HCT116 (cell line): ENCODE results near the gene IFT57. TPM values are rescaled to one million over a fixed set of nuclear protein-coding genes. Genes with fewer than 3 reads are reported as not detected.

Experiments
- ATAC-seq: fragments of 200-7000 bp; cut with Tn5 transposase; 2 replicates; pipeline ENCODE4 v1.9.1; 2020; ENCODE audit warnings: mild to moderate bottlenecking, moderate library complexity
- BruUV-seq: library from RNA; stranded (reverse); fragments of 400-500 nt; replicated peaks from 2 replicates; lab custom pipeline; 2021; lab: Mats Ljungman, UMichigan
- CTCF ChIA-PET: fragments of 300-600 bp; sonication (Branson Sonifier 250); formaldehyde crosslinking; loops from one replicate; lab custom pipeline; 2021; ENCODE audit warnings: antibody characterized with exemption; lab: Charles Lee
- POLR2A ChIA-PET: fragments of 300-600, 350-600 bp; sonication (Branson Sonifier 250); formaldehyde crosslinking; loops from one replicate; lab custom pipeline; 2021; ENCODE audit warnings: antibody characterized with exemption; lab: Charles Lee
- RAD21 ChIA-PET, 2 experiments: fragments of 300-600 bp; sonication (Branson Sonifier 250); formaldehyde crosslinking; loops; one replicate each; lab custom pipeline; 2023; ENCODE audit warnings: low total read pairs in 2 of 2; ENCODE audit not compliant: uncharacterized antibody in 2 of 2, unreplicated experiment in 2 of 2, low non-redundant PET in 1 of 2; lab: Charles Lee
- DNase-seq: peaks from one replicate; pipeline ENCODE4 v3.0.0-alpha.2; 2010; ENCODE audit warnings: low read depth, low spot score
- H2AFZ ChIP-seq: fragments of 200-600 bp; shearing (Covaris generic), sonication (generic); 2 replicates; pipeline ENCODE4 v1.6.1; 2017; ENCODE audit warnings: low read depth, mixed run types, mixed read lengths, antibody characterized with exemption, low read length; ENCODE audit not compliant: poor library complexity, severe bottlenecking
- H3K27ac ChIP-seq: 2 replicates; pipeline ENCODE4 v1.5.1; 2012; ENCODE audit warnings: low read depth, low read length
- H3K27me3 ChIP-seq: fragments of 200-600 bp; sonication (generic); 2 replicates; pipeline ENCODE4 v1.6.1; 2016; ENCODE audit warnings: mixed run types, low read length, mixed read lengths; ENCODE audit not compliant: insufficient read depth
- H3K36me3 ChIP-seq, 2 experiments: fragments of 200-500 bp in 1 of 2; fragments of 200-600 bp in 1 of 2; sonication (Bioruptor generic) in 1 of 2; sonication (generic) in 1 of 2; 2 replicates each; pipeline versions ENCODE4 v1.5.1 to v1.6.1; 2014 to 2016; ENCODE audit warnings: low read length in 2 of 2, inconsistent platforms in 1 of 2, mixed read lengths in 1 of 2, mixed run types in 1 of 2; ENCODE audit not compliant: insufficient read depth in 2 of 2, control insufficient read depth in 1 of 2
- H3K4me1 ChIP-seq, 2 experiments: fragments of 200-600 bp in 1 of 2; sonication (generic) in 1 of 2; 2 replicates each; pipeline versions ENCODE4 v1.5.1 to v1.6.1; 2012 to 2017; ENCODE audit warnings: low read length in 2 of 2, inconsistent platforms in 1 of 2, mild to moderate bottlenecking in 1 of 2, mixed read lengths in 1 of 2, mixed run types in 1 of 2, moderate library complexity in 1 of 2; ENCODE audit not compliant: insufficient read depth in 2 of 2, control insufficient read depth in 1 of 2
- H3K4me2 ChIP-seq: fragments of 200-600 bp; sonication (generic); 2 replicates; pipeline ENCODE4 v1.6.1; 2017; ENCODE audit warnings: mixed run types, low read length, mixed read lengths
- H3K4me3 ChIP-seq, 2 experiments: fragments of 200-600 bp in 1 of 2; sonication (generic) in 1 of 2; replicated peaks in 1 of 2; 2 replicates each; pipeline ENCODE4 v1.5.1; 2011 to 2016; ENCODE audit warnings: low read length in 2 of 2, control low read depth in 1 of 2, low read depth in 1 of 2, mild to moderate bottlenecking in 1 of 2, mixed read lengths in 1 of 2, mixed run types in 1 of 2
- H3K79me2 ChIP-seq: fragments of 200-600 bp; sonication (generic); 2 replicates; pipeline ENCODE4 v1.6.1; 2017; ENCODE audit warnings: mild to moderate bottlenecking, mixed run types, low read length, moderate library complexity, mixed read lengths; ENCODE audit not compliant: insufficient read depth
- H3K9ac ChIP-seq: fragments of 200-600 bp; sonication (generic); 2 replicates; pipeline ENCODE4 v1.6.1; 2016; ENCODE audit warnings: low read length, mixed read lengths
- H3K9me2 ChIP-seq: fragments of 200-600 bp; sonication (generic), shearing (Covaris generic); 2 replicates; pipeline ENCODE4 v1.6.1; 2017; ENCODE audit warnings: mixed run types, mild to moderate bottlenecking, moderate library complexity; ENCODE audit not compliant: insufficient read depth
- H3K9me3 ChIP-seq, 2 experiments: fragments of 200-500 bp in 1 of 2; fragments of 200-600 bp in 1 of 2; sonication (Bioruptor generic) in 1 of 2; sonication (generic) in 1 of 2; 2 replicates each; pipeline ENCODE4 v1.6.1; 2014 to 2017; ENCODE audit warnings: low read length in 2 of 2, mixed read lengths in 2 of 2, inconsistent platforms in 1 of 2, low read depth in 1 of 2, mild to moderate bottlenecking in 1 of 2, mixed run types in 1 of 2, moderate library complexity in 1 of 2; ENCODE audit not compliant: control insufficient read depth in 1 of 2, insufficient read depth in 1 of 2
- H4K20me1 ChIP-seq: fragments of 200-600 bp; sonication (generic), shearing (Covaris generic); 2 replicates; pipeline ENCODE4 v1.6.1; 2017; ENCODE audit warnings: mixed run types, mild to moderate bottlenecking, moderate library complexity; ENCODE audit not compliant: insufficient read depth
- CBX3 ChIP-seq: IDR thresholded peaks from 2 replicates; pipeline ENCODE4 v1.6.1; 2012; ENCODE audit warnings: low read depth
- CEBPB ChIP-seq: IDR thresholded peaks from 2 replicates; pipeline ENCODE4 v1.6.1; 2012; ENCODE audit warnings: low read depth
- ELF1 ChIP-seq: IDR thresholded peaks from 2 replicates; pipeline ENCODE4 v1.6.1; 2012; ENCODE audit warnings: low read depth, borderline replicate concordance
- EZH2 ChIP-seq: fragments of 200-600 bp; sonication (generic); IDR thresholded peaks from 2 replicates; pipeline ENCODE4 v1.6.1; 2017; ENCODE audit warnings: antibody characterized with exemption, mixed run types
- EZH2phosphoT487 ChIP-seq: fragments of 200-600 bp; IDR thresholded peaks from 2 replicates; pipeline ENCODE4 v1.6.1; 2018; ENCODE audit warnings: antibody characterized with exemption, borderline replicate concordance
- FOSL1 ChIP-seq: IDR thresholded peaks from 2 replicates; pipeline ENCODE4 v1.6.1; 2012; ENCODE audit warnings: low read depth
- POLR2A ChIP-seq: IDR thresholded peaks from 2 replicates; pipeline ENCODE4 v1.7.0; 2011; ENCODE audit warnings: borderline replicate concordance; ENCODE audit not compliant: insufficient read depth, insufficient read length; ENCODE audit errors: extremely low read depth
- POLR2AphosphoS5 ChIP-seq: IDR thresholded peaks from 2 replicates; pipeline ENCODE4 v1.6.1; 2011; ENCODE audit warnings: mild to moderate bottlenecking, low read depth, low read length, moderate library complexity
- RAD21 ChIP-seq: IDR thresholded peaks from 2 replicates; pipeline ENCODE4 v1.6.1; 2012; ENCODE audit warnings: low read depth, mild to moderate bottlenecking
- SRF ChIP-seq: IDR thresholded peaks from 2 replicates; pipeline ENCODE4 v1.6.1; 2012; ENCODE audit warnings: low read depth
- YY1 ChIP-seq: IDR thresholded peaks from 2 replicates; pipeline ENCODE4 v1.6.1; 2011; ENCODE audit warnings: low read length, low read depth, moderate library complexity, mild to moderate bottlenecking; ENCODE audit not compliant: insufficient replicate concordance; ENCODE audit errors: extremely low read depth
- ZNF274 ChIP-seq: fragments of 200-500 bp; sonication (Bioruptor generic); IDR thresholded peaks from 2 replicates; pipeline ENCODE4 v1.6.1; 2014; ENCODE audit warnings: mild to moderate bottlenecking, low read depth, low read length, inconsistent platforms
- intact Hi-C: fragments of 100-400 bp; cut with micrococcal nuclease; formaldehyde crosslinking; loops from 2 replicates; pipeline ENCODE4 v1.10.0; 2022
- total RNA-seq: library from RNA; stranded (reverse); gene quantifications from one replicate; pipeline ENCODE4 v1.2.1, GENCODE V29; 2021; ENCODE audit not compliant: unreplicated experiment
- TF ChIP-seq, protein P1 (sequence below): IDR thresholded peaks from 2 replicates; pipeline ENCODE4 v1.6.1; 2011; ENCODE audit warnings: mild to moderate bottlenecking, low read length, moderate library complexity; ENCODE audit not compliant: insufficient replicate concordance; ENCODE audit errors: extremely low read depth
- TF ChIP-seq, protein P2 (sequence below): IDR thresholded peaks from 2 replicates; pipeline ENCODE4 v1.6.1; 2012; ENCODE audit warnings: low read depth

The IFT57 gene
- total RNA-seq, 1 experiment from 2014 or later: 38.4 TPM

DNA sequence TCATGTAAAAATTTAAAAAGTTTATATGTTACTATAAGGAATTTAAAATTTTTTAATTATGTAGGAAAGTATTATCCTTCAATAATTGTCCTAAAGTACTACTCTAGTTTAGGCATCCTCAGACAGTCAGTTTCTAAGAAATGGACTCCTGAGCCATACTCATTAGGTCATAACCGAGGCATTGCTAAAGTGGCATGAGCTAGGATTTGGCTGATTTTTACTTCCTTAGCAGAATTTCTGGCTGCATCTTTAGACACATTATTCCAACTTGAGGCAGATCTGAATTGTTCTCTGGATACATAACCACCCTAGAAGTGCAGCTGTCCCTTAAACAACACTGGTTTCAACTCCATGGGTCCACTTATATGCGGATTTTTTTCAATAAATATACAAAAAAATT lies 38.3 kb downstream of the IFT57 start:
- no peaks in the 10 kb centered on the region for H3K9me3 ChIP-seq
- H4K20me1 ChIP-seq: no peaks in the 10 kb centered on the region
- no peak overlapping the region for H3K9ac ChIP-seq
- RAD21 ChIA-PET: no interaction called here
- POLR2A ChIA-PET: no interaction called here
- no peak overlapping the region for H3K27ac ChIP-seq
- ATAC-seq (no peak), DNase-seq (no peak)
- H3K4me1 ChIP-seq: no peaks in the 10 kb centered on the region
- no TSS peak for BruUV-seq
- no peak overlapping the region for H2AFZ ChIP-seq
- no peaks in the 10 kb centered on the region for H3K9me2 ChIP-seq
- intact Hi-C loops: no loop called here
- no peaks in the 10 kb centered on the region for H3K79me2 ChIP-seq
- CTCF ChIA-PET: no interaction called here
- H3K4me2 ChIP-seq: no peak overlapping the region
- no peaks in the 10 kb centered on the region for H3K36me3 ChIP-seq
- no peak overlapping the region for H3K4me3 ChIP-seq
- H3K27me3 ChIP-seq: no peaks in the 10 kb centered on the region
- TF ChIP-seq EZH2phosphoT487: no peak
- no peak for TF ChIP-seq POLR2A
- no peak for TF ChIP-seq FOSL1
- TF ChIP-seq YY1: no peak
- no peak for TF ChIP-seq EZH2
- TF ChIP-seq ZNF274: no peak
- TF ChIP-seq, all 23 proteins: peak for 0

DNA sequence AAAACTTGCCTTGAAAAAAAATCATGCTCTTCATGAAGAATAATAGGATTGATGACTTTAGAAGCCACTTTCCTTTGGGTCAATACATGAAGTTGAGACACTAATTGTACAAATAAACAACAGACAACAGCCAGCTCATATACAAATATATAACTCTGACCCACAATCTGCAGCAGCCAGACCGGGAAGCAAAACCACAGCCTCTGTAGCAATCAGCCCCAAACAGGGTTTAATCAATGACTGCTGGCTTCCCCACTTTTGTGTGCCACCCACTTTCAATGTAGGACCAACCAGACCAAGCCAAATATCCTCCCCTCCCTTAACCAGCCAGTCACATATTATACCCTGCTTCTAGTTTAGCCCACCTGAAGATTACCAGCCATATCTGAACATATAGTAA lies 39.0 kb downstream of the IFT57 start:
- H3K4me1 ChIP-seq: no peaks in the 10 kb centered on the region
- DNase-seq: no peak
- no peaks in the 10 kb centered on the region for H3K36me3 ChIP-seq
- no peaks in the 10 kb centered on the region for H3K9me3 ChIP-seq
- H2AFZ ChIP-seq: no peak overlapping the region
- RAD21 ChIA-PET: no interaction called here
- no peak overlapping the region for H3K9ac ChIP-seq
- intact Hi-C loops: no loop called here
- no peak for ATAC-seq
- no peaks in the 10 kb centered on the region for H3K9me2 ChIP-seq
- no peaks in the 10 kb centered on the region for H3K27me3 ChIP-seq
- CTCF ChIA-PET: no interaction called here
- POLR2A ChIA-PET: no interaction called here
- H3K4me3 ChIP-seq: no peak overlapping the region
- no peaks in the 10 kb centered on the region for H3K79me2 ChIP-seq
- no peaks in the 10 kb centered on the region for H4K20me1 ChIP-seq
- BruUV-seq: no TSS peak
- TF ChIP-seq RAD21 (no peak), POLR2AphosphoS5 (no peak), SRF (no peak), CEBPB (no peak), CBX3 (no peak), ZNF274 (no peak), ELF1 (no peak)
- TF ChIP-seq, protein P1, sequence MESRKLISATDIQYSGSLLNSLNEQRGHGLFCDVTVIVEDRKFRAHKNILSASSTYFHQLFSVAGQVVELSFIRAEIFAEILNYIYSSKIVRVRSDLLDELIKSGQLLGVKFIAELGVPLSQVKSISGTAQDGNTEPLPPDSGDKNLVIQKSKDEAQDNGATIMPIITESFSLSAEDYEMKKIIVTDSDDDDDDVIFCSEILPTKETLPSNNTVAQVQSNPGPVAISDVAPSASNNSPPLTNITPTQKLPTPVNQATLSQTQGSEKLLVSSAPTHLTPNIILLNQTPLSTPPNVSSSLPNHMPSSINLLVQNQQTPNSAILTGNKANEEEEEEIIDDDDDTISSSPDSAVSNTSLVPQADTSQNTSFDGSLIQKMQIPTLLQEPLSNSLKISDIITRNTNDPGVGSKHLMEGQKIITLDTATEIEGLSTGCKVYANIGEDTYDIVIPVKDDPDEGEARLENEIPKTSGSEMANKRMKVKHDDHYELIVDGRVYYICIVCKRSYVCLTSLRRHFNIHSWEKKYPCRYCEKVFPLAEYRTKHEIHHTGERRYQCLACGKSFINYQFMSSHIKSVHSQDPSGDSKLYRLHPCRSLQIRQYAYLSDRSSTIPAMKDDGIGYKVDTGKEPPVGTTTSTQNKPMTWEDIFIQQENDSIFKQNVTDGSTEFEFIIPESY: no peak
- TF ChIP-seq, protein P2, sequence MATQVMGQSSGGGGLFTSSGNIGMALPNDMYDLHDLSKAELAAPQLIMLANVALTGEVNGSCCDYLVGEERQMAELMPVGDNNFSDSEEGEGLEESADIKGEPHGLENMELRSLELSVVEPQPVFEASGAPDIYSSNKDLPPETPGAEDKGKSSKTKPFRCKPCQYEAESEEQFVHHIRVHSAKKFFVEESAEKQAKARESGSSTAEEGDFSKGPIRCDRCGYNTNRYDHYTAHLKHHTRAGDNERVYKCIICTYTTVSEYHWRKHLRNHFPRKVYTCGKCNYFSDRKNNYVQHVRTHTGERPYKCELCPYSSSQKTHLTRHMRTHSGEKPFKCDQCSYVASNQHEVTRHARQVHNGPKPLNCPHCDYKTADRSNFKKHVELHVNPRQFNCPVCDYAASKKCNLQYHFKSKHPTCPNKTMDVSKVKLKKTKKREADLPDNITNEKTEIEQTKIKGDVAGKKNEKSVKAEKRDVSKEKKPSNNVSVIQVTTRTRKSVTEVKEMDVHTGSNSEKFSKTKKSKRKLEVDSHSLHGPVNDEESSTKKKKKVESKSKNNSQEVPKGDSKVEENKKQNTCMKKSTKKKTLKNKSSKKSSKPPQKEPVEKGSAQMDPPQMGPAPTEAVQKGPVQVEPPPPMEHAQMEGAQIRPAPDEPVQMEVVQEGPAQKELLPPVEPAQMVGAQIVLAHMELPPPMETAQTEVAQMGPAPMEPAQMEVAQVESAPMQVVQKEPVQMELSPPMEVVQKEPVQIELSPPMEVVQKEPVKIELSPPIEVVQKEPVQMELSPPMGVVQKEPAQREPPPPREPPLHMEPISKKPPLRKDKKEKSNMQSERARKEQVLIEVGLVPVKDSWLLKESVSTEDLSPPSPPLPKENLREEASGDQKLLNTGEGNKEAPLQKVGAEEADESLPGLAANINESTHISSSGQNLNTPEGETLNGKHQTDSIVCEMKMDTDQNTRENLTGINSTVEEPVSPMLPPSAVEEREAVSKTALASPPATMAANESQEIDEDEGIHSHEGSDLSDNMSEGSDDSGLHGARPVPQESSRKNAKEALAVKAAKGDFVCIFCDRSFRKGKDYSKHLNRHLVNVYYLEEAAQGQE: no peak
- no peak overlapping the region for H3K4me2 ChIP-seq
- H3K27ac ChIP-seq: no peak overlapping the region
